ENCODE data around the gene PNPLA5. TPM values are rescaled to one million over a fixed set of nuclear protein-coding genes. Genes with fewer than 3 reads are reported as not detected.

The PNPLA5 gene
- total RNA-seq, 1 experiment from 2014 or later, result 5.5 TPM

DNA sequence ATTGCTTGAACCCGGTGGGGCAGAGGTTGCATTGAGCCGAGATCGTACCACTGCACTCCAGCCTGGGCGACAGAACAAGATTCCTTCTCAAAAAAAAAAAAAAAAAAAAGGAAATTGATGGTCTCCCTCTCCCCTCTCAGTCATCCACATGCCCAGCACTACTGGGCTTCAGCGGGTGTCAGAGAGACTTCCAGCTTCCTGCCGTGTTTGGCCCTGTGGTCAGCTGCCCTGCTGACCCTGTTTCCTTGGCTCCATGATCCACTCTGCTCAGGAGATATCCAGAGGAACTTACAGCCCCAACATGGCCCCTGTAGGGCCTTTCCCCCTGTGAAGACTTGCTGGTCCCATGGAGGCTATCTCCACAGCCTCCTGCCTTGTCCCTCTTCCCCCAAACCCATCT is 25.7 kb upstream of the PNPLA5 start:
- Histone ChIP-seq H2BK5ac (ENCODE audit: insufficient read length, low read length) (no peak overlapping the region), H2AFZ (ENCODE audit: low read length) (no peak overlapping the region), H3K27me3 (ENCODE audit: insufficient read depth, low read length) (no peaks in the 10 kb centered on the region), H4K8ac (replicated peaks; ENCODE audit: insufficient read length, low read depth, low read length) (no peak overlapping the region), H3K4me1 (ENCODE audit: insufficient read depth, low read length) (peaks cover 3% of the 10 kb centered on the region; the same call in 1 of the 2 replicates), H2BK120ac (ENCODE audit: low read depth, low read length, poor library complexity, severe bottlenecking) (no peak overlapping the region), H3K56ac (ENCODE audit: insufficient read length, low read depth, low read length) (no peak overlapping the region), H3K9me3 (ENCODE audit: control insufficient read depth, low read depth, low read length) (no peaks in the 10 kb centered on the region), H4K5ac (ENCODE audit: insufficient read length, low read depth, low read length) (no peak overlapping the region), H3K14ac (ENCODE audit: insufficient read depth, low read length) (no peak overlapping the region), H3K79me1 (ENCODE audit: insufficient read depth, low read depth, low read length, poor library complexity, severe bottlenecking) (no peaks in the 10 kb centered on the region), H3K9ac (ENCODE audit: extremely low read depth, insufficient read length, low read length) (no peak overlapping the region), H3T11ph (ENCODE audit: low read length) (no peak overlapping the region), H3K4me2 (ENCODE audit: insufficient read depth, insufficient read length, low read length) (no peak overlapping the region), H4K20me1 (ENCODE audit: control insufficient read depth, insufficient read depth, insufficient read length) (no peaks in the 10 kb centered on the region), H2BK15ac (ENCODE audit: low read depth, low read length) (no peak overlapping the region), H3K4ac (ENCODE audit: low read depth, low read length) (no peak overlapping the region), H4K91ac (ENCODE audit: insufficient read length, low read depth, low read length) (no peak overlapping the region), H3K23me2 (ENCODE audit: insufficient read length, low read depth, low read length, poor library complexity, severe bottlenecking) (no peaks in the 10 kb centered on the region), H3K18ac (ENCODE audit: insufficient read length, low read depth, low read length) (no peak overlapping the region), H2AK5ac (ENCODE audit: insufficient read length, low read length) (no peak overlapping the region), H3K79me2 (ENCODE audit: insufficient read depth, low read length) (no peaks in the 10 kb centered on the region), H3K27ac (ENCODE audit: insufficient read length, low read depth, low read length) (no peak overlapping the region), H2BK20ac (ENCODE audit: low read depth, low read length, poor library complexity, severe bottlenecking) (no peak overlapping the region), H3K23ac (ENCODE audit: insufficient read length, low read depth, low read length) (no peak overlapping the region), H2BK12ac (ENCODE audit: insufficient read length, low read depth, low read length) (no peak overlapping the region)
- no CpG with 5 or more reads among the region's 6 CpGs for WGBS (ENCODE audit: extremely low coverage, insufficient read length, low lambda C conversion rate)
- no peak overlapping the region for H3K4me3 Mint-ChIP-seq
- H3K4me1 Mint-ChIP-seq, result peaks cover 8 to 15% of the 10 kb centered on the region in 2 experiments
- TF ChIP-seq, protein P1, sequence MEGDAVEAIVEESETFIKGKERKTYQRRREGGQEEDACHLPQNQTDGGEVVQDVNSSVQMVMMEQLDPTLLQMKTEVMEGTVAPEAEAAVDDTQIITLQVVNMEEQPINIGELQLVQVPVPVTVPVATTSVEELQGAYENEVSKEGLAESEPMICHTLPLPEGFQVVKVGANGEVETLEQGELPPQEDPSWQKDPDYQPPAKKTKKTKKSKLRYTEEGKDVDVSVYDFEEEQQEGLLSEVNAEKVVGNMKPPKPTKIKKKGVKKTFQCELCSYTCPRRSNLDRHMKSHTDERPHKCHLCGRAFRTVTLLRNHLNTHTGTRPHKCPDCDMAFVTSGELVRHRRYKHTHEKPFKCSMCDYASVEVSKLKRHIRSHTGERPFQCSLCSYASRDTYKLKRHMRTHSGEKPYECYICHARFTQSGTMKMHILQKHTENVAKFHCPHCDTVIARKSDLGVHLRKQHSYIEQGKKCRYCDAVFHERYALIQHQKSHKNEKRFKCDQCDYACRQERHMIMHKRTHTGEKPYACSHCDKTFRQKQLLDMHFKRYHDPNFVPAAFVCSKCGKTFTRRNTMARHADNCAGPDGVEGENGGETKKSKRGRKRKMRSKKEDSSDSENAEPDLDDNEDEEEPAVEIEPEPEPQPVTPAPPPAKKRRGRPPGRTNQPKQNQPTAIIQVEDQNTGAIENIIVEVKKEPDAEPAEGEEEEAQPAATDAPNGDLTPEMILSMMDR (conservative IDR thresholded peaks at IDR 0.05), result no peak
- DNase-seq, result no peak
- peaks cover 0 to 4% (median 2%) of the 10 kb centered on the region in 3 experiments; a peak in 2 of 7 replicates for H3K36me3 Mint-ChIP-seq (ENCODE audit: insufficient read depth in 1 of 3, low read depth in 3 of 3)
- peaks cover 2 to 5% of the 10 kb centered on the region in 2 experiments; a peak in 3 of 5 replicates for H3K9me3 Mint-ChIP-seq
- no peak overlapping the region for H3K27ac Mint-ChIP-seq
- peaks cover 27% of the 10 kb centered on the region for H3K27me3 Mint-ChIP-seq (ENCODE audit: low read depth)

All from H9 (cell line).